Activated CD4-positive, alpha-beta T cell treated with anti-CD3 and anti-CD28 coated beads for 24 hours (primary cell): ENCODE results near the gene ATXN3.
"Not testable (repeated sequence)": the region's sequence is repeated elsewhere in the genome, so short reads cannot be mapped to it uniquely, and the experiment has no call there.

Experiments used
- DNase-seq, 2 donors: peaks; one replicate each; pipeline ENCODE4 v3.0.0-alpha.2; 2020; ENCODE audit warnings: low read depth in 2 of 2

ATXN3 gene

DNA sequence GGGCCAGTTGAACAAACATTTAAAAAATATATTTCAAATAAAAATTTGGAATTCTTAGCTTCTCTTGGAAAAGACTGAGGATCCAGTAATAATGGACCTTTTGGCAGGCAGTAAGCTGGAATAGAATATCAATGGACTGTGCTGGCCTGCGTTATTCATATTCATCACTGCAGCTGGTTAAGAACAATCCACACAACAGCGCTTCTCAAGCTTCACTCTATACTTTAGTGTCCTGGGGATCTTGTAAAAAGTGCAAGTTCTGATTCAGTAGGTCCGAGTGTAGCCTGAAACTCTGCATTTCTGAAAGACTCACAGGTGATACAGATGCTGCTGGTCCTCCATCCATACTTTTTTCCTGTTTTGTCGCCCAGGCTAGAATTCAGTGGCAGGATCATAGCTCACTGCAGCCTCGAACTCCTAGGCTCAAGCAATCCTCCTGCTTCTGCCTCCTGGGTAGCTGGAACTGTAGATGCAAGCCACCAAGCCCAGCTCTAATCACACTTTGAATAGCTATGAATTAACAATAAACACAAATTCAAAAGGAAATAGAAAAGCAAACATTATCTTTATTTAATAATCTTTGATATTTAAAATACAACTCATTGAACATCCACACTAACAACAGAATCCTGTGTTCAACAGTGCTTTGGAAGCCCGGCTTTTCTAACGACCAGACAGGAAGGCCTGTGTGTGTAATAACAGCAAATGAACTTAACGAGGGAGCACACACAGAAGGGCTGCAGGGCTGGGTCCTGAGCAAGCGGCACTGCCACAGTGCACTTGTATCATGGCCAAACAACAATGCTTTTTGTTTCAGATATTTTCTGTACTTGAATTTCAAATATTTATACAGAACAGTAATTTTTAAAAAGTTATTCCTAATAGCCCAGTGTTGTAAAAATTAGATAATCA lies 48.1 kb downstream of the ATXN3 start:
- DNase-seq: no peak

- DNase-seq: no peak
Measured at GRCh38 chr14:92049781-92050180, 56.6 kb downstream of the ATXN3 start.

GRCh38 chr14:92049221-92049620 lies 57.2 kb downstream of the ATXN3 start:
- DNase-seq: not testable (repeated sequence)

DNA sequence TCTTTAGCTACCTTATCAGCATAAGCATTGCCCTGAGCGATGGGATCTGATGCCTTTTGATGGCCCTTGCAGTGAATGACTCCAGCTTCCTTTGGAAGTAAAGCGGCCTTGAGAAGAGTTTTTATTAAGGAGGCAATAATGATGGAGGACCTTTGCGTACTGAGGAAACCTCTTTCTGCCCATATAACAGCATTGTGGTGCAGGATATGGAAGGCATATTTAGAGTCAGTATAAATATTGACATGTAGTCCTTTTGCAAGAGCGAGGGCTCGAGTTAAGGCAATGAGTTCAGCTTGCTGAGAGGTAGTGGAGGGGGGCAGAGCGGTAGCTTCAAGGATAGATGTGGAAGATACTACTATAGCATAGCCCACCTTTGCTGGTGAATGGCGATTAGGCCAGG lies 60.5 kb downstream of the ATXN3 start:
- not testable (repeated sequence) for DNase-seq

DNA sequence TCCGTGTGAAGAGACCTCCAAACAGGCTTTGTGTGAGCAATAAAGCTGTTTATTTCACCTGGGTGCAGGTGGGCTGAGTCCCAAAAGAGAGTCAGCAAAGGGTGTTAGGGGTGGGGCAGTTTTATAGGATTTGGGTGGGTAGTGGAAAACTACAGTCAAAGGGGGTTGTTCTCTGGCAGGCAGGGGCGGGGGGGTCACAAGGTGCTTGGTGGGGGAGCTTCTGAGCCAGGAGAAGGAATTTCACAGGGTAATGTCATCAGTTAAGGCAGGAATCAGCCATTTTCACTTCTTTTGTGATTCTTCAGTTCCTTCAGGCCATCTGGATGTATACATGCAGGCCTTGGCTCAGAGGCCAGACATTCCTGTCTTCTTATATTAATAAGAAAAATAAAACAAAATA lies 64.6 kb downstream of the ATXN3 start:
- DNase-seq: not testable (repeated sequence)

GRCh38 chr14:92041203-92041602 lies 65.2 kb downstream of the ATXN3 start:
- DNase-seq: no peak

DNA sequence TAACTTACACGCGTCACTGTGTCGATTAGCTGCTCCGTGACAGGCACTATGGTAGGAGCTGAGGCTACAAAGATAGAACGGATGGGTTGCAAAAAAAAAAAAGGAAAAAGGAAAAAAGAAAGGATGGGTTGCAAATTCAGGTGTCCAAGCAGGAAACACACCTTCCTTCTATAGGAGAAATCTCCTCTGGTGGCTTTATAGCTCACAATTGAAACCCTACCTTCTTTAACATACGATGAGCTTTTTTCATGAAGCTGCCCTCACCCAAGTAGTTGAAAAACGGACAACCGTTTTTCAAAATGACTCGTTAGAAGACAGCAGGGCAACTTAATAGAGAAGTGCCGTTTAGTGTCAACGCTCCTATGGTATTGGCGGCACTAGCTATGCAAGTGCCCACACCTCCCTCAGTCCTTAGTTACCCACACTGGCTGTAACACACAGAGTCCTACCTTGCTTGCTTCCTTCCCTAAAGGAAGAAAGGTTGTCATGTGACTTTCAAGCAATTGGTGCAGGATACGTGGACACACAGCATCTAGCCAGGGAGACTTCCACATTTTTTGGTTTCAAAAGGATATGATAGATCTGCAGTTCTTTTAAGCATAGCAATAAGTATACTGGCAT lies 65.8 kb downstream of the ATXN3 start:
- no peak for DNase-seq

- peak; percentile 88 to 90 for DNase-seq
Measured at GRCh38 chr14:92039719-92040430, 66.5 kb downstream of the ATXN3 start, which contains the start of gene TRIP11. Gene TRIP11 (minus strand): TSS chr14:92040059. CDS start chr14:92039685, 374 bp downstream.

DNA sequence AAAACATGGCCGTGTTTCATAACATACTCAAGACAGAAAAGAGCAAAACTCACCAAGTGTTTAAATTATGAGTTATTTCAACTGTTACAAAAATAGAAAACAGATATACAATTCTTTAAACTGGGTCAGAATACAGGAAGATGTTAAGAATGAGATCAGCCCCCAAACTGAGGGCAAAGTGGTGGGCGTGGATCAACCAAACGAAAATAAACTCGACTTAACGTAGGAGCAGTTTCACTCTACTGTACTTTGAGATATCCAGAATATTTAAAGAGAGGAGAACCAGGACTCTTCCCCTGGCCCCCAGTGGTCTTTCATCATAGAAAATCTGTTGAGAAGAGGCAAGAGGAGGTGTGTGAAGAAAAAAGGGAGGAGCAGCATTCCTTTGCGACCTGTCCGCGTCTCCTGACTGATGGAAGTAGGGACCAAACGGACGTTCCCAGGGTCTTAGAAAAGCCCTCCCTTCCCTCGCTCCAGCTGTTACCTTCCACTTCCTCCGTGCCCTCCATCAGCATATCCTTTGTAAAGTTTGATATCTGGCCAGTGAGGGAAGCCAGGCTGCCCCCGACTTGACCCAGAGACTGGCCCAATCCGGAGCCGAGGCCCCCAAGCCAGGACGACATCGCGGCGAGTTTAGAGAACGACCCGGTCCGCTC lies 67.2 kb downstream of the ATXN3 start:
- DNase-seq: no peak

DNA sequence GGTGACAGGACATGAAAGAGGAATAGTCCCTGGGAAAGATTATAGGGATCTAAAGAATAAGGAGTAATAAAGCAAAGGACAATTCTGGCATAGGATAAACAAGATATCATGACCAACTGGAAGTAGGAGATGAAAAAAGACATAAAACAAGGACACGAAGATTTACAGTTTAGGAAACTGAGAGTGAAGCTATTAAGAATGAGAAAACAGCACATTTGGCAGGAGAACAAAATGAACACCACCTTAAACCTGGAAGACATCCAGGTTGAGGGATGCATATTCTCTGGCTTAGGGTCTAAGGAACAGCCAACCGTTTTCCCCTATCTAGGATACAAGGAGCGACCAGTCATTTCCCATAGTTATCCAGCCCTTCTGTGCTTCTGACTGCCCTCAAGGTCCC lies 68.4 kb downstream of the ATXN3 start:
- DNase-seq: no peak

DNA sequence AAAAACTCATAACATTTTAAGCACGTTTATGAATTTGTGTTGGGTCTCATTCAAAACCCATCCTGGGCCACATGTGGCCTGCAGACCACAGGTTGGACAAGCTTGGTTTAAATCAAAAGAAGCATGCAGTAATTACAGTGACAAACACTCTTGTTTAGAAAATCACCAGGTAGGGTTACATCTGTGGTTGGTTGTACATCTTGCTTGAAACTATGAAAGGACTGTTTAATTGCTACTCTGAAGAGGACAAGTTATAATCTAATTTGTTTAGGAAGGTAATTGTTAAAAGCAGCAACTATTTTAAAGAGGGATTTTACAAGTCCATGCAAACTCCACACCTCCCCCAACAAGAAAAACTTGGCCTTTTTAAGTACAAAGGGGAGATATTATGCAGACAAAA lies 70.5 kb downstream of the ATXN3 start:
- no peak for DNase-seq

DNA sequence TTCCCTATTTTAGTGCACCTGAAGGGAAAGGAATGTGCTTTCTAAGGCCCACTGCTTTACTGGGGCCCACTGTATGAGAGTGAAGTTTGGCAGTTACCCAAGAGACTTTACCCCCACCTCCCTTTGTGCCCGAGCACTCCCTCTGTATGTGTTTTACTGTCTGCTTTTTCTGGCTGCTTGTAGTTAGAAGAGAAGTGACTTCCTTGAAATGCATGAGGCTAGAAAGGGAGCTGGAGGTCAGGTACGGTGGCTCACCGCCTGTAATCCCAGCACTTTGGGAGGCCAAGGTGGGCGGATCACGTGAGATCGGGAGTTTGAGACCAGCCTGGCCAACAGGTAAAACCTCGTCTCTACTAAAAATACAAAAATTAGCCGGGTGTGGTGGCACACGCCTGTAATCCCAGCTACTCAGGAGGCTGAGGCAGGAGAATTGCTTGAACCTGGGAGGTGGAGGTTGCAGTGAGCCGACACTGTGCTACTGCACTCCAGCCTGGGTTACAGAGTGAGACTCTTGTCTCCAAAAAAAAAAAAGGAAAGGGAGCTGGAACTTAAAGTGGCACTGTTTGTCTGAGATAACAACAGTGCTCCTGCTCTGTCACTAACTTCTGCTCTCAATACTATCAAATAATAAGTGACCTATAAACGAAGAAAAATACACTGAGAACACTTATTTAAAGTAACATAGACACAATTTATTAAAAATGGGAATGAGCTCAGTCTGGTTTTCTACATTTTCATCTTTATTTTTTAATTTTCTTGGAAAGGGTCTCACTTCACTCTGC lies 72.3 kb downstream of the ATXN3 start:
- no peak for DNase-seq

DNA sequence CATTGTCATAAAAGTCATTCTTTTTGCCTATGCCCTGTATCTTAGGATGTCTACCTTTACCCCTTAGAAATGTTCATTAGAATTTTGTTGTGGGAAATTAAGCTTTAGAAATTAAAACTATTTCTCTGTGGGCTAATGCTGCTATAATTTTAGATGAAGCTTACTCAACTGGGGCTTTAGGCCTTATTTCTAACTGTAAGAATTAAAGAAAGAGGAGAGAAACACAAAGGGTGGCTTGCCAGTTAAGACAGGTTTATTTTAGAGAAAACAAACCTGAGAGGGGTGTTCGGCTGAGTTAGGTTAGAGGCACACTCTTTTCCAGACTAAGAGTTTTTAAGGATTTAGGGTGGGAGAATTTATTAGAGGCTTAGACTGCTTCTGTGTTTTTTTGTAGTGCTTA lies 72.9 kb downstream of the ATXN3 start:
- DNase-seq: no peak

DNA sequence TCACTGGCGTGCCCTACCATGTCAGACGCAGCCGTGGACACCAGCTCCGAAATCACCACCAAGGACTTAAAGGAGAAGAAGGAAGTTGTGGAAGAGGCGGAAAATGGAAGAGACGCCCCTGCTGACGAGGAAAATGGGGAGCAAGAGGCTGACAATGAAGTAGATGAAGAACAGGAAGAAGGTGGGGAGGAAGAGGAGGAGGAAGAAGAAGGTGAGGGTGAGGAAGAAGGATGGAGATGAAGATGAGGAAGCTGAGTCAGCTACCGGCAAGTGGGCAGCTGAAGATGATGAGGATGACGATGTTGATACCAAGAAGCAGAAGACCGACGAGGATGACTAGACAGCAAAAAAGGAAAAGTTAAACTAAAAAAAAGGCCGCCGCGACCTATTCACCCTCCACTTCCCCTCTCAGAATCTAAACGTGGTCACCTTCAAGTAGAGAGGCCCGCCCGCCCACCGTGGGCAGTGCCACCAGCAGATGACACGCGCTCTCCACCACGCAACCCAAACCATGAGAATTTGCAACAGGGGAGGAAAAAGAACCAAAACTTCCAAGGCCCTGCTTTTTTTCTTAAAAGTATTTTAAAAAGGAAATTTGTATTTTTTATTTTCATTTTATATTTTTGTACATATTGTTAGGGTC lies 79.7 kb downstream of the ATXN3 start:
- DNase-seq: no peak

- DNase-seq: no peak
Measured at GRCh38 chr14:92022036-92022435, 84.3 kb downstream of the ATXN3 start.

DNA sequence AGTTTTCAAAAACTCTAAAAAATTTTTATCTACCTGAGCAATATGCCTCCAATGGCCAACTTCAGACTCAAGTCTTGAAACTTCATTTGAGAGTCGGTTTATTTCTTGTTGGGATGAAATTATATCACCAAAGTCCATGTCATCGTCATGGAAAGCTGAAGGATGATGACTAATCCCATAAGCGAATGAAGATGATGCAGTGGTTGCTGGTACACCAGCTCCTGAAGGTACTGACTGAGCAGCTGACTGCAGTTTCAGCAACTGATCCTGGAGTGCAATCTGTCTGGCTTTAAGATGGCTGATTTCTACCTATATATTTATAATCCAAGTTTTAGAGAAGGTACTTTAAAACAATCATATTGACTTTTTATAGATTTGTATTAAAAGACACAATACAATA lies 84.9 kb downstream of the ATXN3 start:
- no peak for DNase-seq

GRCh38 chr14:92014040-92014439 lies 92.3 kb downstream of the ATXN3 start:
- DNase-seq: no peak

DNA sequence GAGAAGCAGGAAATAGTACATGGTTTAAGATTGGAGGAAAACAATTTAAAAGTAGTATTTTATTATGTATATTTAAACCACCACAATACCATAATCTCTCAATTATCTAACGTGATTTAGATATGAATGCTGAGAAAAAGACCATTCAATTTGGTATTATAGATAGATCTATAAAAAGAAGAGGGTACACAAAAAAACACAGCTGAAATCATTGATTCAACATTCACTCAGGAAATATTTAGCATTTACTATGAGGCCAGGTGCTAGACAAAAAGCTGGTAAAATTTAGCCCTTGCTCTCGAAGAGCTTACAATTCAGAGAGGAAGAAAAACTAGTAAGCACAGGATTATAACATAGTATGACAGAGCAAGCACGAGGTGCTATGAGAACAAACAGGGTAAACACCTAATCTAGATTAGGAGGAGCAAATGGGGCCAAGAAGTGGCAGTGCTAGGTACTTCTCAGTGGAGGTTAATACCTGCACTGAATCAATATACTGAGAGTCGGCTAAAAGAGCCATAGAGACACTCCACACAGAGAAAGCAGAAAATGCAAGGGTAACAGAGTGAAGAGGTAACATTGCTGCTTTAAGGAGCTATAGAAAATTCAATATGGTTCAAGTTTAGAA lies 94.1 kb downstream of the ATXN3 start:
- DNase-seq: no peak

DNA sequence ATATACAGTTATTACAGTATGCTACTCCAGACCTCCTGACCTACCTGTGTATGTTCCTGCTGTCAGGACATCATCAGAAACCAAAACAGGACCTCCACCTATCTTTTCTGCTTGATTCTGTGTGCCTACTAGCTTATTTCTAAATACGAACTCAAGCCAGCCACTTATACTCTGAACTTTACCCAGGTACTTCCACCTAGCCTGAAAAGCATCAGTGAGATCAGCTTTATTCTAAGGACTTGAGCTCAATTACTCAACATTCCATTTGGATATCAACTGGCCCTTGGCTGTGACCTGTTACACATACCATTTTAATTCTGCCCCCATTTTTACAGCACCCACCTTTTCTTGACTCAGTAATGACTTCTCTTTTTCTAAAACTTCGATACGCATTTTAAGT lies 95.7 kb downstream of the ATXN3 start:
- DNase-seq: no peak

- DNase-seq: no peak
Measured at GRCh38 chr14:92009604-92010003, 96.8 kb downstream of the ATXN3 start.
